HL-60 (cell line): ENCODE results near the gene STARD10.

Experiments
- DNase-seq, 2 experiments: peaks; one replicate each; pipeline ENCODE4 v3.0.0-alpha.2; 2010 to 2020; ENCODE audit warnings: low read depth in 1 of 2, low spot score in 1 of 2
- H3K27ac ChIP-seq: fragments of 250-450 bp; sonication (Bioruptor Pico); replicated peaks from 2 replicates; pipeline ENCODE4 v1.5.1; 2020; ENCODE audit warnings: mild to moderate bottlenecking, moderate library complexity
- H3K27me3 ChIP-seq: fragments of 250-450 bp; sonication (Bioruptor Pico); 2 replicates; pipeline ENCODE4 v1.5.1; 2021; ENCODE audit warnings: mild to moderate bottlenecking, moderate library complexity; ENCODE audit not compliant: insufficient read depth, poor library complexity, severe bottlenecking
- H3K4me3 ChIP-seq: replicated peaks from 2 replicates; pipeline ENCODE4 v1.5.1; 2011; ENCODE audit warnings: mild to moderate bottlenecking, control low read depth, low read length; ENCODE audit not compliant: insufficient read depth
- GABPA ChIP-seq: IDR thresholded peaks from 2 replicates; pipeline ENCODE4 v1.6.1; 2012; ENCODE audit warnings: low read depth
- POLR2AphosphoS5 ChIP-seq: IDR thresholded peaks from 2 replicates; pipeline ENCODE4 v1.6.1; 2012; ENCODE audit warnings: low read depth
- SPI1 ChIP-seq: IDR thresholded peaks from 2 replicates; pipeline ENCODE4 v1.6.1; 2012; ENCODE audit warnings: low read depth, mild to moderate bottlenecking, borderline replicate concordance
- TF ChIP-seq, protein P1 (sequence below): IDR thresholded peaks from one replicate; pipeline ENCODE4 v1.5.1; 2011; ENCODE audit warnings: low read length, control low read depth, inconsistent platforms; ENCODE audit not compliant: insufficient read depth
- TF ChIP-seq, protein P2 (sequence below): IDR thresholded peaks from 2 replicates; pipeline ENCODE4 v1.6.1; 2012; ENCODE audit warnings: low read depth; ENCODE audit not compliant: insufficient replicate concordance

The STARD10 gene

GRCh38 chr11:72834905-72835304, 41.1 kb upstream of the STARD10 start:
- H3K27me3 ChIP-seq = no peaks in the 10 kb centered on the region
- TF ChIP-seq POLR2AphosphoS5 = peak; percentile 47; the same call in 1 of the 2 replicates
- no peak for TF ChIP-seq GABPA
- TF ChIP-seq, protein P1, sequence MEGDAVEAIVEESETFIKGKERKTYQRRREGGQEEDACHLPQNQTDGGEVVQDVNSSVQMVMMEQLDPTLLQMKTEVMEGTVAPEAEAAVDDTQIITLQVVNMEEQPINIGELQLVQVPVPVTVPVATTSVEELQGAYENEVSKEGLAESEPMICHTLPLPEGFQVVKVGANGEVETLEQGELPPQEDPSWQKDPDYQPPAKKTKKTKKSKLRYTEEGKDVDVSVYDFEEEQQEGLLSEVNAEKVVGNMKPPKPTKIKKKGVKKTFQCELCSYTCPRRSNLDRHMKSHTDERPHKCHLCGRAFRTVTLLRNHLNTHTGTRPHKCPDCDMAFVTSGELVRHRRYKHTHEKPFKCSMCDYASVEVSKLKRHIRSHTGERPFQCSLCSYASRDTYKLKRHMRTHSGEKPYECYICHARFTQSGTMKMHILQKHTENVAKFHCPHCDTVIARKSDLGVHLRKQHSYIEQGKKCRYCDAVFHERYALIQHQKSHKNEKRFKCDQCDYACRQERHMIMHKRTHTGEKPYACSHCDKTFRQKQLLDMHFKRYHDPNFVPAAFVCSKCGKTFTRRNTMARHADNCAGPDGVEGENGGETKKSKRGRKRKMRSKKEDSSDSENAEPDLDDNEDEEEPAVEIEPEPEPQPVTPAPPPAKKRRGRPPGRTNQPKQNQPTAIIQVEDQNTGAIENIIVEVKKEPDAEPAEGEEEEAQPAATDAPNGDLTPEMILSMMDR = no peak
- no peak for TF ChIP-seq SPI1
- TF ChIP-seq, protein P2, sequence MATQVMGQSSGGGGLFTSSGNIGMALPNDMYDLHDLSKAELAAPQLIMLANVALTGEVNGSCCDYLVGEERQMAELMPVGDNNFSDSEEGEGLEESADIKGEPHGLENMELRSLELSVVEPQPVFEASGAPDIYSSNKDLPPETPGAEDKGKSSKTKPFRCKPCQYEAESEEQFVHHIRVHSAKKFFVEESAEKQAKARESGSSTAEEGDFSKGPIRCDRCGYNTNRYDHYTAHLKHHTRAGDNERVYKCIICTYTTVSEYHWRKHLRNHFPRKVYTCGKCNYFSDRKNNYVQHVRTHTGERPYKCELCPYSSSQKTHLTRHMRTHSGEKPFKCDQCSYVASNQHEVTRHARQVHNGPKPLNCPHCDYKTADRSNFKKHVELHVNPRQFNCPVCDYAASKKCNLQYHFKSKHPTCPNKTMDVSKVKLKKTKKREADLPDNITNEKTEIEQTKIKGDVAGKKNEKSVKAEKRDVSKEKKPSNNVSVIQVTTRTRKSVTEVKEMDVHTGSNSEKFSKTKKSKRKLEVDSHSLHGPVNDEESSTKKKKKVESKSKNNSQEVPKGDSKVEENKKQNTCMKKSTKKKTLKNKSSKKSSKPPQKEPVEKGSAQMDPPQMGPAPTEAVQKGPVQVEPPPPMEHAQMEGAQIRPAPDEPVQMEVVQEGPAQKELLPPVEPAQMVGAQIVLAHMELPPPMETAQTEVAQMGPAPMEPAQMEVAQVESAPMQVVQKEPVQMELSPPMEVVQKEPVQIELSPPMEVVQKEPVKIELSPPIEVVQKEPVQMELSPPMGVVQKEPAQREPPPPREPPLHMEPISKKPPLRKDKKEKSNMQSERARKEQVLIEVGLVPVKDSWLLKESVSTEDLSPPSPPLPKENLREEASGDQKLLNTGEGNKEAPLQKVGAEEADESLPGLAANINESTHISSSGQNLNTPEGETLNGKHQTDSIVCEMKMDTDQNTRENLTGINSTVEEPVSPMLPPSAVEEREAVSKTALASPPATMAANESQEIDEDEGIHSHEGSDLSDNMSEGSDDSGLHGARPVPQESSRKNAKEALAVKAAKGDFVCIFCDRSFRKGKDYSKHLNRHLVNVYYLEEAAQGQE = no peak
- peak in 1 of 2 experiments; percentile 32 for DNase-seq
- no peak overlapping the region; the same call in 1 of the 2 replicates for H3K27ac ChIP-seq
- H3K4me3 ChIP-seq = no peak overlapping the region

DNA sequence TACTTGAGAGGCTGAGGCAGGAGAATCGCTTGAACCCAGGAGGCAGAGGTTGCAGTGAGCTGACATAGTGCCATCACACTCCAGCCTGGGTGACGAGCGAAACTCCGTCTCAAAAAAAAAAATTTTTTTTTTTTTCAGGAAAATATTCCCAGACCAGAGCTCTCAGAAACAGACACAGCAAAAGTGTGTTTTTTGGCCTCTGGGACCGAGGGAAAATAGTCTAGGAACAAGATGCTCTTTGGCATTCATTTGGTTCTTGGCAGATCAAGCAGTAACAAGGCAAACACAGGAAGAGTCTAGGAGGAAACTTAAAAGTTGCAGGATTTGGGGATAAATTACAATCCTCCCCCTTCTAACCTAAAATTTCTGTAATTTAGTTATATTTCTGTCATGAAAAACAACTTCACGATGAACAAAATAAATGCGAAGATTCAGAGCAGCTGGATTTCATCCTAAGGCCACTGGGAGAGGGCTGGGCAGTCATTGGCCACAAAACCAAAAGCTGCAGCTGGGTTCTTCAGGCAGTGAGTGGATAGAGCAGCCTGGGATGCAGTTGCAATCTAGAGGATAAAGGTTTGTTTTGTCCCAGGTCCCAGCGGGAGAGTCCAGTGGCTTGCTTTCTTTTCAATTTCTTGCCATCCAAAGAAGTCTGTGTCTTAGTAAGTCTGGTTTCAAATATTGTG, 40.1 kb upstream of the STARD10 start:
- H3K27me3 ChIP-seq = no peaks in the 10 kb centered on the region
- no peak for DNase-seq
- TF ChIP-seq, protein P2 = no peak
- TF ChIP-seq SPI1 (no peak), POLR2AphosphoS5 (no peak), GABPA (no peak)
- TF ChIP-seq, protein P1 = no peak
- H3K27ac ChIP-seq = no peak overlapping the region
- H3K4me3 ChIP-seq = no peak overlapping the region

DNA sequence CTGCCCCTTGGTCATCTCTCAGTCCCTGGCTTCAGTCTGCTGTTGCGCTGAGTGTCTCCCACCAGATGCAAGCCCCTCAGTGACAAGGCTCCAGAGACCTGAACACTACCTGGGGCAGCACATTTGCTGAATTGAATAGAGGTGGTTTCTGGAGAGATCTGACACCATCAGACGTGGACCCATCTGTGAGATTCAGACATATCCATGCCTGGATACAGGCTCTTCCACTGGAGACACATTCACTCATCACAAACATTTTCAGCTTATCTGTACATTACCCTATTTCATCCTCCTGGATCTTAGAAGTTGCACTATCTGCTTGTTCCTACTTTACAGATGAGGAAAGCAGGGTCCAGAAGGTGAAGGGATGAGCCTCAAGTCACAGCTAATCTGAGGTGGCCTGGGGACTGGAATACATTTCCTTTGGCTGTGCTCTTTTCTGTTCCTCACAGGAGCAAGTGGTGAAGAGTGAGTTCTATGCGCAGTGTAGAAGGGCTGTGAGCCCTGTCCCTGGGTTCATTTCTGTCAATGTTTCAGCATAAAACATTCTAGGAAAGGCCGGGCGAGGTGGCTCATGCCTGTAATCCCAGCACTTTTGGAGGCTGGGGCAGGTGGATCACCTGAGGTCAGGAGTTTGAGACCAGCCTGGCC, 39.4 kb upstream of the STARD10 start:
- no peak for DNase-seq
- H3K4me3 ChIP-seq = no peak overlapping the region
- H3K27me3 ChIP-seq = no peaks in the 10 kb centered on the region
- TF ChIP-seq GABPA (no peak), POLR2AphosphoS5 (peak; percentile 9; the same call in 1 of the 2 replicates)
- no peak overlapping the region for H3K27ac ChIP-seq

DNA sequence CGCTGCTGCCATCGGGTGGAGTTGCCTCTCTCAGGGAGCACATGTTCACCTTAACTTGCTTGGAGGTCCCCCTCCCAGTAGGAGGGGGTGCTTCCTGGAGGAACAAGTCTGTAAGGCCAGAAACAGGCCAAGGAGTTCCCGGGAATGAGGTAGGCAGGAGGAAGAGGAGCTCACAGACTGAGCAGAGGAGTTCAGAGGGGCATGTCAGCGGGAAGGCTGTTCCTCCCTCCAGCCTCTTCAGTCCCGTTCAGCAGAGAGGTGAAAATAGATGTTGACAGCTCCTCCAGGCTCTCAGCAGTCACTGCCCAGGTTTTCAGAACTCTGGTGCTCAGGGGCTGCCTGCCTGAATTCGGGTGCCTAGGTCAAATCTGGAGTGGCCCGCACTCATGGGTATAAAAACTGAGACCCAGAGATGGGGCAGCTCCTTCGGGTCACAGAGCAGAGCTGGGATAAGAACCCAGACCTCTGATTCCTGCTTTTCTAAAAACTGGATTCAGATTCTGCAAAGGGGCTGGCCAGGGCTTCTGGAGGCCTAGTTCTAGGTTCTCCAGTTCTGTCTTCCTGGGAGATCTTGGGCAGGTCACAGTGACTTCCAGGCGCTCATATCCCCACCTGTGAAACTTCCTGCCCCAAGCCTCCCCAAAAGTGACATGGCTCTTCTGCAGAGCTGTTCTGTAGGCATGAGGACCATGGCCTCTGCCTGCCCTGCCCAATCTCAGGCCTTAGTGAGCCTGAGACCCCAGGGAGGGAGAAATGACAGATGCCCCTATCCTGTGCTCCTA, 38.6 kb upstream of the STARD10 start:
- DNase-seq = no peak
- H3K27me3 ChIP-seq = no peaks in the 10 kb centered on the region
- TF ChIP-seq GABPA = no peak
- no peak overlapping the region for H3K27ac ChIP-seq
- H3K4me3 ChIP-seq = no peak overlapping the region
